ENCODE measurements around the gene BRAF. TPM values are rescaled to one million over a fixed set of nuclear protein-coding genes. Genes with fewer than 3 reads are reported as not detected.
A peak's percentile ranks its signal among the peaks of the same experiment; 100 is the strongest.
"Not testable (repeated sequence)": the region's sequence is repeated elsewhere in the genome, so short reads cannot be mapped to it uniquely, and the experiment has no call there.

The BRAF gene
- total RNA-seq, 1 donor from 2014 or later, result 16.9 TPM

- ATAC-seq, result no peak
These were observed 246.5 kb downstream of the BRAF start for GRCh38 chr7:140678081-140678815.

- no peak for ATAC-seq
These were observed 247.2 kb downstream of the BRAF start for GRCh38 chr7:140677496-140677895.

- not testable (repeated sequence) for ATAC-seq
These were observed 247.8 kb downstream of the BRAF start for GRCh38 chr7:140676956-140677355.

- no peak for ATAC-seq
These were observed 248.4 kb downstream of the BRAF start for GRCh38 chr7:140676306-140676705.

- no peak for ATAC-seq
These were observed 249.0 kb downstream of the BRAF start for GRCh38 chr7:140675726-140676125.

GRCh38 chr7:140674899-140675701, 249.6 kb downstream of the BRAF start:
- no peak for ATAC-seq

GRCh38 chr7:140674356-140674800, 250.4 kb downstream of the BRAF start:
- peak; percentile 5 for ATAC-seq

GRCh38 chr7:140673774-140674155, 251.0 kb downstream of the BRAF start:
- ATAC-seq, result peak; percentile 7

GRCh38 chr7:140673063-140673773, 251.5 kb downstream of the BRAF start:
- peak; percentile 63 for ATAC-seq

- ATAC-seq, result peak; percentile 65
These were observed 252.2 kb downstream of the BRAF start, which contains the start of gene ADCK2 for GRCh38 chr7:140672382-140673062. ADCK2 (plus strand) TSS chr7:140672945; CDS start chr7:140673331, 386 bp downstream.

GRCh38 chr7:140671966-140672365, 252.8 kb downstream of the BRAF start:
- ATAC-seq, result no peak

- ATAC-seq, result no peak
These were observed 254.3 kb downstream of the BRAF start for GRCh38 chr7:140670343-140670935.

- ATAC-seq, result not testable (repeated sequence)
These were observed 254.9 kb downstream of the BRAF start for GRCh38 chr7:140669862-140670261.

GRCh38 chr7:140669352-140669751, 255.4 kb downstream of the BRAF start:
- ATAC-seq, result no peak

Other genes starting within 250 kb of the BRAF start
- gene NDUFB2, start 228.2 kb downstream of the BRAF start, total RNA-seq, result 181 TPM
- gene MRPS33, start 90.0 kb upstream of the BRAF start, total RNA-seq, result 54.1 TPM
- 4.0 TPM for gene TMEM178B, start 149.1 kb upstream of the BRAF start, total RNA-seq

All from esophagus mucosa (tissue), 1 donor.